GM23338 (cell line): Measurements from ENCODE around the gene DENND5B.

Source experiments
- CREB1 ChIP-seq: fragments of 250-450 bp; sonication (Bioruptor Pico); IDR thresholded peaks from 2 replicates; pipeline ENCODE4 v1.5.0; 2020; ENCODE audit warnings: low read depth, mild to moderate bottlenecking, moderate library complexity
- EZH2 ChIP-seq: fragments of 200-600 bp; sonication (generic); IDR thresholded peaks from one replicate; pipeline ENCODE4 v1.8.0; 2017; ENCODE audit warnings: antibody characterized with exemption, mild to moderate bottlenecking, low read depth; ENCODE audit not compliant: unreplicated experiment
- EZH2phosphoT487 ChIP-seq: fragments of 200-600 bp; sonication (generic); IDR thresholded peaks from one replicate; pipeline ENCODE4 v1.8.1; 2018; ENCODE audit warnings: antibody characterized with exemption; ENCODE audit not compliant: unreplicated experiment
- POLR2AphosphoS5 ChIP-seq: IDR thresholded peaks from 2 replicates; pipeline ENCODE4 v1.6.1; 2016; ENCODE audit warnings: antibody characterized with exemption, low read depth
- TF ChIP-seq, protein P1 (sequence below), 2 experiments: fragments of 200-600 bp in 1 of 2; sonication (generic) in 1 of 2; conservative IDR thresholded peaks; 2 replicates each; pipeline versions ENCODE4 v1.5.1 to v1.6.1; 2016 to 2017; ENCODE audit warnings: antibody characterized with exemption in 2 of 2, low read depth in 2 of 2, mild to moderate bottlenecking in 2 of 2, moderate library complexity in 1 of 2

- TF ChIP-seq, protein P1, sequence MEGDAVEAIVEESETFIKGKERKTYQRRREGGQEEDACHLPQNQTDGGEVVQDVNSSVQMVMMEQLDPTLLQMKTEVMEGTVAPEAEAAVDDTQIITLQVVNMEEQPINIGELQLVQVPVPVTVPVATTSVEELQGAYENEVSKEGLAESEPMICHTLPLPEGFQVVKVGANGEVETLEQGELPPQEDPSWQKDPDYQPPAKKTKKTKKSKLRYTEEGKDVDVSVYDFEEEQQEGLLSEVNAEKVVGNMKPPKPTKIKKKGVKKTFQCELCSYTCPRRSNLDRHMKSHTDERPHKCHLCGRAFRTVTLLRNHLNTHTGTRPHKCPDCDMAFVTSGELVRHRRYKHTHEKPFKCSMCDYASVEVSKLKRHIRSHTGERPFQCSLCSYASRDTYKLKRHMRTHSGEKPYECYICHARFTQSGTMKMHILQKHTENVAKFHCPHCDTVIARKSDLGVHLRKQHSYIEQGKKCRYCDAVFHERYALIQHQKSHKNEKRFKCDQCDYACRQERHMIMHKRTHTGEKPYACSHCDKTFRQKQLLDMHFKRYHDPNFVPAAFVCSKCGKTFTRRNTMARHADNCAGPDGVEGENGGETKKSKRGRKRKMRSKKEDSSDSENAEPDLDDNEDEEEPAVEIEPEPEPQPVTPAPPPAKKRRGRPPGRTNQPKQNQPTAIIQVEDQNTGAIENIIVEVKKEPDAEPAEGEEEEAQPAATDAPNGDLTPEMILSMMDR (conservative IDR thresholded peaks at IDR 0.05; ENCODE audit: low read depth in 2 of 2): no peak
- TF ChIP-seq EZH2 (no peak), CREB1 (CRISPR knock-in tag) (no peak), POLR2AphosphoS5 (no peak), EZH2phosphoT487 (no peak)
Observed at GRCh38 chr12:31355747-31356107, 235.2 kb downstream of the DENND5B start.
